NCI-H2107 treated with DMSO at 0.1 percent for 48 hours (cell line): Measurements from ENCODE around the gene UCP1.
A peak's percentile ranks its signal among the peaks of the same experiment; 100 is the strongest.

Experiments
- DNase-seq: peaks from one replicate; lab custom pipeline; 2025; ENCODE audit not compliant: unreplicated experiment; lab: John Stamatoyannopoulos, UW

Gene UCP1, protein sequence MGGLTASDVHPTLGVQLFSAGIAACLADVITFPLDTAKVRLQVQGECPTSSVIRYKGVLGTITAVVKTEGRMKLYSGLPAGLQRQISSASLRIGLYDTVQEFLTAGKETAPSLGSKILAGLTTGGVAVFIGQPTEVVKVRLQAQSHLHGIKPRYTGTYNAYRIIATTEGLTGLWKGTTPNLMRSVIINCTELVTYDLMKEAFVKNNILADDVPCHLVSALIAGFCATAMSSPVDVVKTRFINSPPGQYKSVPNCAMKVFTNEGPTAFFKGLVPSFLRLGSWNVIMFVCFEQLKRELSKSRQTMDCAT

DNA sequence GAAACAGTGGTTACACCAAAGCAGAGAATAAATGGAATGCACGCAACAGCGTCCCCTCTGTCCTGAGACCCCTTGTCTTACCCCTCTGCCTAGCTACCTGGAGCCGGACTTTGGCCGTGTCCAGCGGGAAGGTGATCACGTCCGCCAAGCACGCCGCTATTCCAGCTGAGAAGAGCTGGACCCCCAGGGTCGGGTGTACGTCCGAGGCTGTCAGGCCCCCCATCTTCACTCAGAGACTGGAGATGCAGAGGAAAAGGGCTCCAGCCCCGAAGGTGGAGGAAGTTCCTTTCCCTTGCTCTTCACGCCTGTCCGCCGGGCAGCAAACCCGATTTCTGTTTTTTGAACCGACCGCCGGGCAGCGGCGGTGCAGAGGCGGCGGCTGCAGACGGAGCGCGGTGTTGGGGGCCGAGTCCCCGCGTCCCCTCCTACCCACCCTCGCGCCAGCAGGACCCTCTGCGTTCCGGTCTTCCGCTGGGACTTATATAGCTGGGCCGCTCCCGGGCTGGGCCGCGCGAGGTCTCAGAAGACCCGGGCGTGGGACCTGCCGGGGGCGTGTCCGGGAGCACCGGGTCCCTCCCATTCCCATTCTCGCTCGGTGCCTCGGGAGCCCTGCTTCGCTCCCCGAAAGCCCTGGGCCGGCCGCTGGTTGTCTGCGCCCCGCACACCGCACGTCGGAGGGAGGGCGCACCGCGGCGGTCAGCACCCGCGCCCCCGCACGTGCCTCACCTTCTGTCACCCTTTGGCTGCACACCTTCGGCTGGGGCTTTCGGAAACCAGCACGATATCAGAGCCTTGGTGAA is at the start of gene UCP1:
TSS of gene UCP1 (minus strand) at position 455 of the 800 bp plus-strand sequence. CDS start at position 223, 232 bp downstream.
- DNase-seq = no peak

DNA sequence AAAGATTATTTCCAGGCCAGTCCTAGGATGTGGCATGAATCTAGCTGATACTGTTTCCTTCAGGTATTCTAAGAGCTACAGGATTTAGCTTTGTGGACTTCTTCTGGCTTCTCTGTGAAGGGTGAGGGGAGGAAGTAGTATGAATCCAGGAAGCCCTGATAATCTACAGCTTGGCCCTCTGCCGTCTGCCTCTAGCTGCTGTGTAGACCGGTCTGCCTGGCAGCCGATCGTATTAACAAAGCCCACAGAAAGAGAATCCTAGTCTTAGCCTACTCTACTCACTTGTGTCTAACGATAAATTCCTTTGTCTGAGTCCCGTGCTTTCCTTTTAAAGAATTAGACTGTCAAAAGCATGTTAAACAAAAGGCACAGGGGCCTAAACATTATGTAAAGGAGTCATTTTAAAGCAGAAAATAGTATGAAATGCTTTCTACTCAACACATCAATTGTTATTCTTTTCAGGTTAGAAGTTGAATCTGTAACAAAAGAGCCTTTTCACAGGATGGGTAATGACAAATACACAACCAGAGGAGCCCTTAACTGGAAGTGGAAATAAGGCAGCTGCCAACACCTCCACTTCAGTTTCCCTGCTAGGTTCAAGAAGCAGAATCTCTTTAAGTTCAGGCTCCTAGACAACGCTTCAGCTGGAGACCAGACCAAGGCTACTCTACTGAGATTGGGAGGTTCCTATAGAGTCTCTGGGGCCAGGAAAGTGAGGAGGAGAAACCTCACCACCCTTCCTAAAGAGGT is 48.9 kb upstream of the UCP1 start:
- DNase-seq = peak; percentile 2

DNA sequence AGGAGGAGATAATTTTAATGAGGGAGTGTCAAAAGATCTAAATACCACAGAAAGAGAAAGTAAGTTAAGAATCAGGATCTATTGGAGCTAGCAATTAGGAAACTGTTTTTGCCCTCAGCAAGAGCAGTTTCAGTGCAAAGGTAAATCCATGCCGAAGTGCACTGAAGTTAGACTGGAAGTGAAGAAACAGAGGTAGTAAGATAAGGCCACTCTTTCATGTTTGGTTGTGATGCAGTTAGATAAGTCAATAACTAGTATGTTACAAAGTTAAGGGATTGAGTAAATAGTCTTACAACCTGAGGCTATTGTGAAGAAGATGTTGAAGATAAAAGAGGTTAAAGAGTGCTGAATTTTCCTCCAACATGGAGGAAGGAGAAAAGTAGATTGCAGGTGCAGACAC is 46.7 kb upstream of the UCP1 start:
- no peak for DNase-seq

DNA sequence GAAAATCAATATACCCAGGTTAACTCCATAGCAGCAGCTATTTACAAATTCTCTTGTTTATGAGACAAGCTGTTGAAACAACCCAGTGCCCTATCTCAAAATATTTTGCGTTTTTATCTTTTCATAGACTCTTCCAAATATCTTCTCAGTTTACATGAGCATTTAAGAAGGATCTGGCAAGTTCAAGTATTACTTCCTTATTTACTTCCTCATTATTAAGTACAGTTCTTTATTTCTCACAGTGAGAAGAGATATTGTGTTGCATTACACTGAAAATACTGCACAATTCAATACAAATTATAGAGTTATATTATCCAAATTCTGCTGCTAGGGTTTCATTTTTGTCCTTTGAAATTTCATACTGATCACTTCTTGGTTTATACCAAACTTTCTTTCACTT is 43.6 kb upstream of the UCP1 start:
- no peak for DNase-seq

DNA sequence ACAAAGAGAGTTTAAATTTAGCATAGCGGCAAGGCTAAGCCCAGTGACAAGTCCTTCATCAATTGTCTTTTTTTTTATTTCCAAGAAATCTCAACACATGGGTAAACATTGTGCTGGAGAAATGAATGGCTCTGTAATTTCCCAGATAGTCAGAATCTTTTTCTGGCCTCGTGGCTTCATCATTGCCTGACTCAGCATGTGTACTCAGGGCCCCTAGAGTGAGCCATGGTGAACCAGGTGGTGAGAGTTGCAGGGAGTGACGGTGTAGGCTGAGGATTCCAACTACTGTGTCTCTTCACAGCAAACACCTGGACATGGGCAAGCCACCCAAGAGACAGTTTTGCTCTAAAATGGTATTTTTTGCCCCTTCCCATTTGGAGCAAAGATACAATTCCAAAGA is 43.1 kb upstream of the UCP1 start:
- DNase-seq = no peak

DNA sequence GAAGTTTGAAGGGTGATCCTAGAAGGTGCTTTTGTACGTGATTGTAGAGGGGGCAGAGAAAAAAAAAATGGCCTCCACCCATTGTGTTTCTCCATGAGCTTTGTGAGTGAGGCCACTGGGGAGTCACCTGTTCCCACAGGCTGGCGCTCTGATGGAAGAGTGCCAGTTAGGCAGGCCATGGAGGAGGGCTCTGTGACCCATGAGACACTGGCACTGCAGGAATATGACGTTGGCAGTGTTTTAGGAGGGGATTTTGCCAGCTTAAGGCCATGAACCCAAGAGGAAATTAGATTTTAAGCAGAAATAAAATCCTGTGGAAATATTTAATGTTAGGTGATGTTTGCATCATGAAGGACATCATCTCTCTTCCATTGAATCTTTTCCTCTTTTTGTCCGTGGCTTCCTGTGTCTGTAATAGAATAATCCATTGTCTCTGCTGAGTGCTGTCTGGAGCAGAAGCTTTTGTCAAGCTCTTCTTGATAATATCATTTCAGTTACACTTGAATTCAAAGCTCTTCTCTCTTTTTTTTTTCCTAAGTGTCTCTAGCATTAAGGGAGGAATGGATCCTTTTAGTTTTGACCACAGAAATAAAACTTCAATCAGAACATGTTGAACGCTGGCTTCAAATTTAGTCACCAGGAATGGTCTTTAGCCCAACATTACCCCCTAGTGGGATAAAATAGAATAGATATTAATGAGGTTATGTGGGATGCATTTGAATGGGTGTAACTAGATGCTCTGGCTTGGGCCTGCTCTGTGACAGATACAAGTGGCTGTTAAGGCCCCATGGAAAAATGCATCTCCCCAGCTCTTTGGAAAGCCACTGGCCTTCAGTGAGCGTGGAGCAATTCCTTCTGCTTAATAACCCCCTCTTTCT is 41.0 kb upstream of the UCP1 start:
- peak; percentile 84 for DNase-seq

DNA sequence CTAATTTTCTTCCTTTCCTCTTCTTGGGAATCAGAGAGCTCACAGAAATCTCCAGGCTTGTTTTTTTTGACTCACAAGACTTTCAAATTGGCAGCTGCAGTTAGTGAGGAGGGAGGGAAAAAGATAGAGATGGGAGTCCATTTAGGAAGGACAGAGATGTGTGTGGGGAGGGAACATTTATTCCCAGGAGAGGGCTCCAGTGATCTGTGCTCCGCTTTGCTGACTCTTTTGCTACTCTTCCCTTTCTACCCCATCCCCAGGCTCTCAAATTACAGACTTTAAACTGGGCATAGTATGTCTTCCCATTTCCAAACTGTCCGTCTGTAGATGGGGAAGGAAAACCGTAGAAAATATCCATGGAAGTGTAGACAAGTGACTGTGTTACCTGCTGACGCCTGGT is 39.1 kb upstream of the UCP1 start:
- peak; percentile 22 for DNase-seq

DNA sequence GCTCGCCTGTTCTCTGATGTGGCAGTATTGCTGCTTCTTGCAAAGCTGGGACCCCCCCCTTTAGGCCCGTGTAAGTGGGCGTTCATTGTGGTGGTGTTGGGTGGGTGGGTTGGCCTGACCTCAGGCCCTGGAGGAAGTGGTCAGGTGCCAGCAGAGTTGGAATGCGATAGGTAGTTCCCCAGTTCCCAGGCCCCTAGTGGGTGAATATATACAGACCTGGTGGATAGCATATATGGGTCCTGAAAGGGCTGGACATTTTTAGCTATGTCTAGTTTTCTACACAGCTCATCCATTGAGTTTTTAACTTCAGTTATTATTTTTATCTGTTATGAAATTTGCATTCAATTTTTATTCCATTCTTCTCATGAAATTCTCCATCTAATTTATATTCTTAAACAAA is 35.8 kb upstream of the UCP1 start:
- no peak for DNase-seq

DNA sequence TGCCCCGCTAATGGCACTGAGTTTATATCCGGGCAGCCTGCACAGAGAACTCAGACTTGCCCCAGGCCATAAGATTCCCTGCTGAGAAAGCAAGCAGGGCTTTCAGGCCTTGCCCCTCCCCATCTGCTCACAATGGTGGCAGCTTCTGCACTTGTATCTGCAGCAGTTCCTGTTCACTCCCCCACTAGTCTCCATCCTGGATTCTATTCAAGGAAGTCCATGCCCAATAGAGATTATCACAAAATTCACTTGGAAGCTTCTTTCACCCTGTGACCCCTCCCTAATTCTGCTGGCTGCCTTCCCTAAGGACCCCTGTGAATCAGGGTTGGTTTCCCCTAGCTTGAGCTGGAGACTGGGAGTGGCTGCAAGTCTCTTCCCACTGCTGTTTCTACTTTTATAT is 34.5 kb upstream of the UCP1 start:
- no peak for DNase-seq

DNA sequence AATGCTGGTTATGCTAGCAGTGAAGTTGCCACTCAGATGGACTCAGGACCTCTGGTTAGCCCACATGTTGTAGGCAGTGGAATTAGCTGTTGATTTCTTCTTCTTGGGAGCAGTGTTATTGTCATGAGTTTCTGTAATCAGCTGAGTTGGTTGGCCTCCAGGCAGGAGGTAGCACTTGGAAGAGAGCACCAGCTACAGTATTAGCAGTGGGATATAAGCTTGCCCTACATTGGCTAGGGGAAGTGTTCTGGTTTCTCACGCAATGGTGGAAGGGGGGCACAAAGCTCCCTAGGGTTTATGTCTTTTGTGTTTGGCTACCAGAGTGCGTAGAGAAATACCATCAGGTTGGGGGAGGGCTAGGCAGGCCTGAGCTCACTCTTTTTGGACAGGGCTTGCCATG is 34.0 kb upstream of the UCP1 start:
- DNase-seq = no peak

DNA sequence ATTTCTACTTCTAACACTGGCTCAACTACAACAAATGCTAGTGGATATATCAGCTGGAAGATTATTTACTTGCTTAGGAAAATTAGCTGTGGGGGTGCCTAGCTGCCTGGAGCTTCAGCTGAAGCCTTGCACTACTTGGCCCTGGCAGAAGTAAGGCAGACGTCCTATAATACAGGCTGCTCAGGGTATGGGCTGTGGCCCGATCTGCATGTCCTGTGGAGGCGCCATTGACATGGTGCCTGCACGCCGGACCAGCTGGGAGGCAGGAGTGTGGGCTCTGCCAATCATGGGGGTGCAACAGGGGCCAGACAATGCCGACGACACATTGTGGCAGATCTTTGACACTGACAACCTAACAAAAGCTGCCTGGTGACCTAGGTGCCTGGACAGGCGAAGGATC is 31.6 kb upstream of the UCP1 start:
- no peak for DNase-seq

DNA sequence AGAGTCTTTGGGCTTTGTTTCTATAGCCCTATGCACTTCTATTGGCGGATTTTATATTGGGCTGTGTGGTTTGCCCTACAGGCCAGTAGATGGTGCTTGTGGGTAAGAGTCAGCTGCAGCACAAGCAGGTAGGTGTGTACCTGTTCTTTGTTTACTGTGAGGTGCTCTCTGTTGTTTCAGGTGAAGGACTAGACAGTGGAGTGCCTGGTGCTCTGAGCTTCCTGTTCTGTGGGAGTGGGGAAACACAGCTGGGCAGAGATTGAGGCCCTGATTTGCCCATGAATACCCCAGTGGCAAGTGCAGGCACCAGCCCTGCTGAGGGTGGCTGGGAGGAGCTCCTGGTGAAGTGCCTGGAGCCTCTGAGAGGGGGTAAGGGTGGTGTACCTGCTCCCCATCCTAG is 26.3 kb upstream of the UCP1 start:
- peak; percentile 65 for DNase-seq

DNA sequence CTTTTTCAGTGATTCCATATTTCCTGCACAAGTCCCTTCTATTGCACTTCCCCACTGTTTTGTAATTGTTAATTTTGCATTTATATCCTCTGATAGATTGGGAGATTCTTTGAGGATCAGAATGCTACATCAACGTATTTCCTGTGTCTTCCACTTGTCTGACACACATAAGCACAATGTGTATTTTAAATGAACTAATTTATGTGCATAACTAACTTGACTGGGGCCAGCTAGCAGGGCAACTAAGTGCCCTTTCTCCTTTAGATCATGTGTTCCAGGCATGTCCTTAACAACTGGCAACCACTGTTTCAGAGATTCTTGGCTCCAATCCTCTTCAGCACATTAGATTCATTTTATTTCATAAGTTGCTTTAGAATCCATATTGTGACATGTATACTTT is 15.7 kb upstream of the UCP1 start:
- DNase-seq = no peak

DNA sequence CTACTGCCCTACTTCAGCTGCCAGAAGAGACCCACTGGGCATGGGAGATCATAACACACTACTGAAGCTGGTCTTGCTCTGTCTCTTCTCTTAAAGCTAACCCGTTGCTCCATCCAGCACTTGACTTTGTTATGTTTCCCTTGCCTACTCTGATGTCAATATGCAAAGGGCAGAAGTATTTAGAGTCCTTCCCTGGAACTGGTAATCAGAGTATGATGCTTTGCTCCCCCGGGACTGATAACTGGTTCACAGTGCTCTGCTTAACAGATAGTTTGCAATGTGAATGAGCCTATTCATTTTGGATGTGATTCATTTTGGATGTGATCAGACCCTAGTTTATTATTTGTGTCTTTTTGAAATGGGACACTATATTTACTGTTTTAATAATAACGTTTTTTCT is 12.3 kb upstream of the UCP1 start:
- peak; percentile 28 for DNase-seq

DNA sequence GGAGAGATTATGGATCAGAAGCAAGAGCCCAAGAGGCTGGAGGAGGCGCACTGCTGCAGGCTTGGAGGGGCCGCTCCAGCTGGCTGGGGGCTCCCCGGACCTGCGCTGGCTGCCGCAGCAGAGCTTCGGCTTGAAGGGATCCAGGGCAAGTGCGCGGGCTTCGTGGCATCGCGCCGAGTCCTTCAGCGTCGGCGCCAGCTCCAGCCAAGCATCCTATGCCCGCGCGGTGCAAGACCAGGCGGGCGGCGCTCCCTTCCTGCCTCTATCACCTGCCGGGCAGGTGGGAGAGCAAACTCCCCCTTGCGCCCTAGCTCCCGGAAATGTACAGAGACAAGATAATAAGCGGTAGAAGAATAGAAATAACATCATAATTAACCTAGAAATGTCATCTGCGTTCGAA is 10.5 kb upstream of the UCP1 start:
- DNase-seq = no peak

DNA sequence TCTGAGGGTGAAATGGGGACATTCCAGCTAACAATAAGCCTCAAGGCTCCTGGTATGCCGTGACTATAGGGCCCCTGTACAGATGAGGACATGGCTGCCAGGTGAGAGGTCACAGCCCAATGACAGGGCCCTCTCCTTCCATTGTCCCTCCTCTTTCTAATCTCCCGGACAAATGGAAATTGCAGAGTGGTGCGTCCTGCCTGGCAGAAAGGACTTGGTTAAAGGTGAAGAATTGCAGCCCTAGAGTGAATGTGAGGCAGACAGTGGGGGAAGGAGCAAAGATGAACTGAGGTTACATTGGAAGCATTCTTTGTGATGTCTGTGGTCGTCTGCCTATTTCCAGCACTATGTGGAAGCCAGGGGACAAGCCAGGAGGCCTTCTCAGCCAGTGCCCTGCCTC is 6.7 kb upstream of the UCP1 start:
- no peak for DNase-seq

DNA sequence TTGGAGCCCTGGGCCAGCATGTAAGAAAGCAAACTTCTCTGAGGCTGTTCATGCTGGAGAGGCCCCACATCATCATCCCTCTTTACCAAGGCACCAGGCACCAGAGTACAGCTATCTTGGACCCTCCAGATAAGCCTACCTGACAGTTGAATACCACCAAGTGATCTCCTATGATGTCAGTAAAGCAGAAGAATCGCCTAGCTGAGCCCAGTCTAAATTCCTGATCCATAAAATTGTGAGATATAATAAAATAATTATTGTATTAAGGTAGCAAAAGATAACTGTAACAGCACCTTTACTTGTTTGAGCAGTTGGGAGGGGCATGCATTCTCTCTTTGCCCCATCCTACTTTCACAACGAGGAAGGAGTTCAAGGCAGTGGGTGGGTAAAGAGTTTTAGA is 2.9 kb upstream of the UCP1 start:
- no peak for DNase-seq

DNA sequence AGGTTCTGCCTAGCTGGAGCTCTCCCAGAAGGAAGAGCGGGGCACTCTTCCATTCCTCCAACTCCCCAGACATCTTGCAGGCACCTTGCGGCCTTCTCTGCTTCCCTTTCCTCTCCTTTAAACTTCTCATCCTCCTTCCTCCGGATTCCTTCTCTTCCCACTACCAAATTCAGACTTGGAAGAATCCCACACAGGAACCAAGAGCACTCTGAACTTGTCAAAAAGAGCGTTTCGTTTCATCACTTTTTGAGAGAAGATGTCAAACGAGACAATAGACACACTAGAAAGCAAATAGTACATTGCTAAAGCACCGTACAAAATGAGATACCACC is 512 bp upstream of the UCP1 start:
- no peak for DNase-seq

DNA sequence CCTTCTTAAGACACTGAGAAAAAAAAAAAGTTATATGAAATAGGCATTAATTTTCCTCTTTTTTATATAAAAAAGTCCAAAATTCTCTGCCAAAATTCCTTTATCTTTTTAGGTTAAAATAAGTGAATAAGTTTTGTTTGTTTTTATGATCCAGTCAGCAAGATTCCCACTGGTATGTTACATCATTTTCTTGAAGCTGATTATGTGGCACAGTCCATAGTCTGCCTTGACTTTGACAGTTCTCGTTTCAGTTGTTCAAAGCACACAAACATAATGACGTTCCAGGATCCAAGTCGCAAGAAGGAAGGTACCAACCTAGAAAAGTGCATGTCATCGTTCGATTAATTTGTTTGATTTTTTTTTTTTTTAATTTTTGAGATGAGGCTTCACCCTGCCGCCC is 9.1 kb downstream of the UCP1 start:
- DNase-seq = no peak

DNA sequence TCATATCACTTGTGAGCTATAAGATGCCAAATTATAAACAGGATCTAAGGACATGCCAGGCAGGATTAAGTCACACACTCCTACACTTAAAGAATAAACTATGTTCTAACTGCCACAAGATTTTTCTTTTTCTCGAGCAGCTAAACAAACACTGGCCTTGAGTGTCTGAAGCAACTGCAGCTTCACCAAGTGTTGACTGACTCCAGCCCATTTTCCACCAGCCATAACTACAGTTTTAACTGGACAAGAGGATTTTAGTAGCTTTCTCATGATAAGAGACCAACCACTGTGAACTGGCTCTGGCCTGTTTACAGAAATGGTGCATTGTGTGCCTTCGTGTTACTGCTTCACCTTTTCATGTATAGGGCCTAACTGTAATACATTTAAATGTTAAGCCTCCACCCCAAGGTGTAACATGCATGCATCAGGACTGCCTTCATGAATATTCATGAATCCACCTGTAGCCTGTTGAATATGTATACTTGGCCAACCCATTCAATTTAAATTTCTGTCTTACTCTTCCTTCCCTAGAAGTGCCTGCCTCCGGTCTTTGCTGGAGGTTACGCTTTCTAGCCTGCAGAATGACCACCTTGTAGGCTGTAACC is 10.8 kb downstream of the UCP1 start:
- DNase-seq = no peak
